Activated naive CD8-positive, alpha-beta T cell treated with anti-CD3 and anti-CD28 coated beads, Interleukin-2, amount 50 U/mL, for 24 hours (primary cell): ENCODE results near the gene KANK4.

Experiments used
- ATAC-seq: fragments of 150-1000 bp; cut with Tn5 transposase; one replicate; pipeline ENCODE4 v1.10.0; 2021
- DNase-seq: peaks from one replicate; pipeline ENCODE4 v3.0.0; 2021
- H3K27ac Mint-ChIP-seq: one replicate; pipeline ENCODE4 v1.8.0; 2021; ENCODE audit warnings: mild to moderate bottlenecking, mixed read lengths
- H3K27me3 Mint-ChIP-seq: one replicate; pipeline ENCODE4 v1.8.0; 2021; ENCODE audit warnings: mixed read lengths
- H3K36me3 Mint-ChIP-seq: one replicate; pipeline ENCODE4 v1.8.0; 2021; ENCODE audit warnings: low read depth, mixed read lengths
- H3K4me1 Mint-ChIP-seq: one replicate; pipeline ENCODE4 v1.8.0; 2021; ENCODE audit warnings: mixed read lengths
- H3K4me3 Mint-ChIP-seq: one replicate; pipeline ENCODE4 v1.8.0; 2021; ENCODE audit warnings: mild to moderate bottlenecking, moderate library complexity, mixed read lengths
- H3K9me3 Mint-ChIP-seq: one replicate; pipeline ENCODE4 v1.8.0; 2021; ENCODE audit warnings: mixed read lengths

Gene KANK4

DNA sequence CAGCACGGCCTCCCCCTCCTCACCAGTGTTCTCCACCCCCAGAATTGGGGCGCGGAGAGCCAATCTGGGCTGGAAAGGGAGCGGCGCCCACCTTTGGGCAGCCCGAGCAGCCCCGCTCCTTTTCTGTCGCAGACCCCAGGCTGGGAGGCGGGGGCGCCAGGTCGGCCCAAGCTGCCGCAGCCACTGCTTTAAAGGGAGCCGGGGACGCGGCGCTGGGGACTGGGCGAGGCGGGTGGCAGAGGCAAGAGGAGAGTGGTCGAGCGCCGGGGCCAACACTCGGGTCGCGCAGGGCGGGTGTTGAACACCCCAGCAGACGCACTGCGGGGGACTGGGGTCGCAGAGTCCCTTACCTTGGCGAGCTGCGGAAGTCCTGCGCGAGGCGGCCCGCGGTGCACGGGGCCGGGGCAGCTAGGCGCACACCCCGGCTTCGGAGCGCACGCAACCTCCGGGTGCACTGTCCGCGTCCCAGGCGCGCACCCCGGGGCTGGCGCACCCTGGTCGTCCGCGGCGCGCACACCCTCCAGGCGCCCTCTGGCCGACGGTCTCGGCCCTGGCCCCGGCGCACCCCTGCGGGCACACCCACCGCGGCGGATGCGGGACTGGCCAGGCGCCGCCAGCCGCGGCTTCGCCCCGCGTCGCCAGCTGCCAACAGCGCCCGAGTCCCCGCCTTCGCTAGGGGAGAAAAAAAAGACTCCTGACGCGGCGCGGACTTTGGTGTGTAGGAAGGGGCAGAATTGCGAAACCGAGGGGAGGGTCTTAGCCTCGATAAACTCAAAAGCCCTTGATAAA lies at the start of gene KANK4:
TSS of gene KANK4 (minus strand) at position 679 of the 789 bp plus-strand sequence. CDS start 37,870 bp downstream, outside the sequence.
- H3K27me3 Mint-ChIP-seq = peaks cover 27% of the 10 kb centered on the region
- no peaks in the 10 kb centered on the region for H3K9me3 Mint-ChIP-seq
- H3K4me3 Mint-ChIP-seq = no peak within 1 kb of the TSS
- no peak within 1 kb of the TSS for H3K27ac Mint-ChIP-seq
- no peaks in the 10 kb centered on the region for H3K4me1 Mint-ChIP-seq
- no peaks in the 10 kb centered on the region for H3K36me3 Mint-ChIP-seq
- ATAC-seq (peak; percentile 40), DNase-seq (no peak)

DNA sequence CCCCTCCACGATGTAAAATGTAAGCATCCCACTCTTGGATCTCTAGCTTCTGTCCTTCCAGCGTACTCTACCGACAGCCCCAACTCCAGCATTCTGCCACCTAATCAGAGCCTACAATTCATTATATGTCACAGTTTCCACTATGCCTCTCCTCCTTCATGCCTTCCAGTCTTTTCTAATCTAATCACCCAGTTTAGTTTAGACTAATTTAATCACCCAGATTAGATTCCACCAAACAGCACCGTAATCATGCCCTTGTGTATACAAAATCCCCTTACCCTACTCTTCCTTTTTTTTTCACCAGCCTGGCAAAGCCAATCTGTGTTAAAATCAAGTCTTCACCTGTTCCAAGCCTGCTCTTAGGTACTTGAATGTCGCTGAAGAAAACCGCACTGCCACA lies 49.8 kb upstream of the KANK4 start:
- no peak for ATAC-seq
- H3K4me1 Mint-ChIP-seq = no peaks in the 10 kb centered on the region
- no peaks in the 10 kb centered on the region for H3K36me3 Mint-ChIP-seq
- H3K27ac Mint-ChIP-seq = no peak overlapping the region
- no peak for DNase-seq
- H3K27me3 Mint-ChIP-seq = peaks cover 7% of the 10 kb centered on the region
- H3K9me3 Mint-ChIP-seq = no peaks in the 10 kb centered on the region
- no peak overlapping the region for H3K4me3 Mint-ChIP-seq

DNA sequence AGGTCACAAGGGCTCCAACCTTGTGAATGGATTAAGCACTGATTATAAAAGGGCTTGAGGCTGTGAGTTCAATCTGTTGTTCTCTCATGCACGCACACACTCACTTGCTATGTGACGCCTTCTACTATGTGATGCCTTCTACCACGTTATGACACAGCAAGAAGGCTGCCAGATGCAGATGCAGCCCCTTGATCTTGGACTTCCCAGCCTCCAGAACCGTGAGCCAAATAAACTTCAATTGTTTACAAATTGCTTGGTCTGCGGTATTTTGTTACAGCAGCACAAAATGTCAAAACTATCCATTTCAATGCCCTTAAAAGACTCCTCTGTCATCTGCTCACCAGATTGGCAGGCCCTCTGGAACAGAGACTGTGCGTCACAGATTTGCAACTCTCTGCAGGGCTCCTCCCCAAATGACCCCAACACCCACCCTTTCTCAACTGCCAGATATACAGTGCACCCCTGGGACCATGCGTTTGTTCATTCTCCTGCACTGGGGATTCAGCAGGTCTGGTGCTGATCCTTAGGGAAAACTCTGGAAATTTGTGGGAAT lies 47.8 kb upstream of the KANK4 start:
- Mint-ChIP-seq H3K27ac (no peak overlapping the region), H3K36me3 (no peaks in the 10 kb centered on the region), H3K4me1 (no peaks in the 10 kb centered on the region), H3K27me3 (peaks cover 7% of the 10 kb centered on the region), H3K4me3 (no peak overlapping the region), H3K9me3 (no peaks in the 10 kb centered on the region)
- no peak for ATAC-seq
- no peak for DNase-seq

DNA sequence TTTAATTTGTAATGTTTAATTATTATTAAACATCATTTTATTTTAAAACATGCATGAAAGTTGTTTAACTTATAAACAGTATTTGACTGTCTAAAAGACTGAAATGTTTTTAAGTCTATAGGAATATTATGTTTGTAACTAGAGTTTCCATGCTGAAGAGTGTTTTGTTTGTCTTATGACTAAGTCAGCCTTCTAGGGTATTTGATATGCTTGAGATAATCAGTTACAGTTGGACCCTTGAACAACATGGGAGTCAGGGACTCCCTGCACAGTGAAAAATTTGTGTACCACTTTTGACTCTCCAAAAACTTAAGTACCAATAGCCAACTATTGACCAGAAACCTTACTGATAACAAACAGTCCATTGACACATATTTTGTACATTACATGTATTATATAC lies 45.5 kb upstream of the KANK4 start:
- H3K27me3 Mint-ChIP-seq = peaks cover 7% of the 10 kb centered on the region
- no peak overlapping the region for H3K4me3 Mint-ChIP-seq
- no peak overlapping the region for H3K27ac Mint-ChIP-seq
- no peak for ATAC-seq
- no peak for DNase-seq
- no peaks in the 10 kb centered on the region for H3K4me1 Mint-ChIP-seq
- H3K36me3 Mint-ChIP-seq = no peaks in the 10 kb centered on the region
- H3K9me3 Mint-ChIP-seq = no peaks in the 10 kb centered on the region

DNA sequence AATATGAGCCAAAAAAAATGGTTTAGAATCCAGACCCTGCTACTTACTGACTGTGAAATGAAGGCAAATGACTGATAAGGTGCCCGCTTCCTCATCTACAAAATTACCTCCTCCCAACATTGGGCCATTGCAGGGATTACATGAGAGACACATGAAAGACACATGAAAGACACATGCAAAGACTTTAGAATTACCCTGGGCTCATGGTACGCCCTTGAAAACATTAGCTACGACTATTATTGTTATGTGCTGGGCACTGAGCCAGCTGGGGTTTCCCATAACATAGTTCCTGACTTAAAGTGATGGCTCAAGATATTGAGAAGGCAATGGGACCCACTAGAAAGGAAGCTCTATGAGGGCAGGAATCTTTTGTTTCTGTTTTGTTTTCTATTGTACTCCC lies 43.7 kb upstream of the KANK4 start:
- Mint-ChIP-seq H3K27ac (no peak overlapping the region), H3K36me3 (no peaks in the 10 kb centered on the region), H3K27me3 (no peaks in the 10 kb centered on the region), H3K4me3 (no peak overlapping the region), H3K9me3 (no peaks in the 10 kb centered on the region), H3K4me1 (no peaks in the 10 kb centered on the region)
- DNase-seq = no peak
- no peak for ATAC-seq

DNA sequence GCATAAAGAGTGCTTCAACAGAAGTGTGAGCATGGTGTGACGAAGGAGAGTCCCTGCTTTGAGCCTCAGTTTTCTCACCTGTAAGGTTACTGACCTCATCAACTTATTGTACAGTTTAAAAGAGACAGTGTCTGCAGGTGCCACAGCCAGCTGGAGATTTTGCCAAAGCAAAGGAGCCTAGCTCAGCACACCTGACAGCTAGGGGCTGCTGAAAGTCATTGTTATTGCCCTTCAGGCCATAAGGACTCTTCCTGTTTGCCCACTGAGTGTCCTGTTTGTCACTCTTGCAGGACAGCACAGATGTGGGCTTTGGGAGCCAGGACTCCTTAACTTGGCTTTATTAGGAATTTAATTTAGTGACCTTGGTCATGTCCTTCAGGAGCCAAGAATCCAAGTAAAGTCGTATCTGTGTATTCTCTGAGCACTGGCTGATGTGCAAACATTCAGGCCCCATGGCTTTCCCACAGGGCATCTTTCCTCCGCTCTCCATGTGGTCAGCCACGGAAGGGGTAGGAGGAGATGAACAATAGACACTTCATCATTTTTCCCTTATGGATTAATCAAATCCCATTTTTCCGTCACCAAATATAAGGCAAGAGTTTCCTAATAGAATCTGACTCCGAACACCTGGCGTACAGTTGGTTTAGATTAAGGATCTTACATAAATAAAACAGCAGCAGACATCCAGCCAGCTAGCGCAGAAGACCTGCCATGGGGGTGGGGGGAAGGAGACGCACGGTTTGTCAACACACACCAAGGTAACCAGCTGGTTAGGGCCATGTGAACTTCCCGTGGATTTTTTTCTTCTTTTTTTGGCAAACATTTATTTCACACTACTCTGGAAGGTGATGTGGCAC lies 43.1 kb upstream of the KANK4 start:
- H3K36me3 Mint-ChIP-seq = no peaks in the 10 kb centered on the region
- no peaks in the 10 kb centered on the region for H3K9me3 Mint-ChIP-seq
- no peaks in the 10 kb centered on the region for H3K27me3 Mint-ChIP-seq

DNA sequence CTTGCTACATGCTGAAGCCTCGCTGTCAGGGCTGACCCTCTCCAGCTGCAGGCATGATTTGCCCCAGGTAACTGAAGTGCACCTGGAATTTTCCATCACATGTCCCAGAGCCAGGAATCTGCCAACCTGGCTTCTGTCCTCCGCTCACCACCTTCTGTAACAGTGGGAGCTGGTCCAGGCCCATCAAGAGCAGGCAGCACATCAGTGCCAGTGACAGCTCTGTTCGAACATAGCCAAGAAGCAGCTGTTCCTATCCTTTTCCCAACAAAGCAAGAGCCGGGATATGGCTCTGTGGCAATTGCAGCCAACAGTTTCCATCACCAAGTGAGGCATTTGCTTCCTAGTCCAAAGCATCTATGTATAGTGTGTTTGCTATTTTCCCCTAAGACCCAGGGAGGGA lies 42.2 kb upstream of the KANK4 start:
- no peaks in the 10 kb centered on the region for H3K4me1 Mint-ChIP-seq
- no peaks in the 10 kb centered on the region for H3K27me3 Mint-ChIP-seq
- H3K27ac Mint-ChIP-seq = no peak overlapping the region
- H3K36me3 Mint-ChIP-seq = no peaks in the 10 kb centered on the region
- DNase-seq (no peak), ATAC-seq (no peak)
- no peaks in the 10 kb centered on the region for H3K9me3 Mint-ChIP-seq
- no peak overlapping the region for H3K4me3 Mint-ChIP-seq

More for the DNA sequence above, 43.1 kb upstream of the KANK4 start:
- Mint-ChIP-seq H3K4me3 (no peak overlapping the region), H3K27ac (no peak overlapping the region), H3K4me1 (no peaks in the 10 kb centered on the region)
- ATAC-seq = no peak
- DNase-seq = no peak

DNA sequence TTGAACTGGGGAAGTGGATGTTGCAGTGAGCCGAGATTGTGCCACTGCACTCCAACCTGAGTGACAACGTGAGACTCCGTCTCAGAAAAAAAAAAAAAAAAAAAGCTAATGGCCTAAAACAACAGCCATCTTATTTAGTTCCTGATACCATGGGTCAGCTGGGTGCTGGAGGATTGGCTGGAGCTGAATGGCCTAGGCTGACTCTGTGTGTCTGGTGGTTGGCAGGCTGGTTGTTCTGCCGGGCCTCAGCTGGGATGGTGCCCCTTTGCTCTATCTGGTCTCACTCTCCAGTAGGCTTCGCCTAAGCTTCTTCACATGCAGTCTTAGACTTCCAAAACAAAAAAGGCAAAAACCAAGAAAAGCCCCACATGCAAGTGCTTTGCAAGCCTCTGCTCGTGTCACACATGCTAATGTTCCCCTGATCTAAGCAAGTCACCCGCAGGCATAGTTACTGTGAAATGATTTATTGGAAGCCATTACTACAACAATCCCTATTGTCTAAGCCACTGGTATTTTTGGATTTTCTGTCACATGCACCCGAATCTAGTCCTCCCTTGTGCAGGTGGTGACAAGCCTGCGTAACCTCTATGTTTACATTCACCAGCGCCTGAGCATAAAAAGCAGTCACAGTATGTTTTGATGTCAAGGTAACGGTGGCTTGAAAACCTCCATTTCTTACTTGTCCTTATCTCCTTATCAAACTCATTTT lies 39.6 kb upstream of the KANK4 start:
- DNase-seq = no peak
- no peak for ATAC-seq
- no peaks in the 10 kb centered on the region for H3K36me3 Mint-ChIP-seq
- H3K9me3 Mint-ChIP-seq = no peaks in the 10 kb centered on the region
- H3K27ac Mint-ChIP-seq = no peak overlapping the region
- no peaks in the 10 kb centered on the region for H3K27me3 Mint-ChIP-seq
- no peak overlapping the region for H3K4me3 Mint-ChIP-seq
- no peaks in the 10 kb centered on the region for H3K4me1 Mint-ChIP-seq

DNA sequence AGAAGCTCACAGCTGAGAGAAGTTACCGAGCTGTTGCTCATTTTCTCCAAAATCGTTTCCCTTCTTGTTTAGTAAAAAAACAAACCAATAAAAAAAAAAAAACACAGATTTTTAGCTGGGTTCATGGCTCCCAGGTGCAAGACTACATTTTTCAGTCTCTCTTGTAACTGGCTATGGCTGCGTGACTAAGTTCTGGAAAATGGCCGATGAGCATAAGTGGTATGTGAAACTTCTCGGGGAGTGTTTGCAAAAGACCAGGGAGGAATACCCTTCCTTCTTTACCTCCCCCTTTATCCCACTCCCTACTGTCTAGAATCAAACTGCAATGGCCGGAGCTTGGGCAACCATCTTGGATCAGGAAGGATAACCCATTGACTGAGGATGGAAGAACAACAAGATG lies 38.7 kb upstream of the KANK4 start:
- H3K9me3 Mint-ChIP-seq = no peaks in the 10 kb centered on the region
- no peak overlapping the region for H3K27ac Mint-ChIP-seq
- H3K4me1 Mint-ChIP-seq = no peaks in the 10 kb centered on the region
- DNase-seq (no peak), ATAC-seq (no peak)
- no peaks in the 10 kb centered on the region for H3K36me3 Mint-ChIP-seq
- no peak overlapping the region for H3K4me3 Mint-ChIP-seq
- no peaks in the 10 kb centered on the region for H3K27me3 Mint-ChIP-seq

DNA sequence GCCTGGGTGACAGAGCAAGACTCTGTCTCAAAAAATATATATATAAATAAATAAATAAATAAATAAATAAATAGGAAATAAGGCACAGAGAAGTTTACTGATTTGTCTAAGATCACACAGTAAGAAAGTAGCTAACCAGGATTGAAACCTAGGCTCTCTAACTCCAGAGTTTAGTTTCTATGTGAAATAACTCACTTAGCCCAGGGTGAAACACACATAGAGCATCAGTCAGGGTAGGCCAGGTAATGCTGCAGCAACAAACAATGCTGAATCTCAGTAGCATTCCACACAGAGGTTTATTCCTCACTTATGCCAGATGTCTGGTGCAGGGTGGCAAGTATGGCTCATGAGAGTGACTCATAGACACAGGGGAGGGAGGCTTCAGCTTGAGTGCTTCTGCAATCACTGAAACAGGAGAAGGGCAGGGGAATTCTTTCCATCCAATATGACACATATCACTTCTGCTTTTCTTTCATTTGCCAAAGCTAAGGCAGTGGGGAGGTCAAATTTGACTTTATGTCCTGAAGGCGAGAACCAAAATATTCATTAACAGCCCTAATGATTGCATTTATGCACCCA lies 37.1 kb upstream of the KANK4 start:
- Mint-ChIP-seq H3K27me3 (no peaks in the 10 kb centered on the region), H3K27ac (no peak overlapping the region), H3K4me3 (no peak overlapping the region), H3K4me1 (no peaks in the 10 kb centered on the region), H3K9me3 (no peaks in the 10 kb centered on the region), H3K36me3 (no peaks in the 10 kb centered on the region)
- peak; percentile 89 for ATAC-seq
- peak; percentile 5 for DNase-seq

DNA sequence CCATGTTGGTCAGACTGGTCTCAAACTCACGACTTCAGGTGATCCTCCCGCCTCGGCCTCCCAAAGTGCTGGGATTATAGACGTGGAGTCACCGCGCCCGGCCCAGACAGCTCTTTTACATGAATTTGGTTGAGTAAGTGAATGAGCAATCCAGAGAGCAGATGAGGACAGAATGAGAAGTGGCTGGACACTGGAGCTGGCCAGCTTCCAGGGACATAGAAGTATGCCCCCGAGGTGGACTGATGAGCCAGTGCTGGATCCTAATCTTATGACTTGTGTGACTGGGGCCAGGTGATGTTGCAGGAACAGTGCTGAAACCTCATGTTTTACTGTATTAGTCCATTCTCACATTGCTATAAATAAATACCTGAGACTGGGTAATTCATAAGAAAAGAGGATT lies 35.9 kb upstream of the KANK4 start:
- H3K36me3 Mint-ChIP-seq = no peaks in the 10 kb centered on the region
- no peaks in the 10 kb centered on the region for H3K27me3 Mint-ChIP-seq
- DNase-seq (no peak), ATAC-seq (no peak)
- no peaks in the 10 kb centered on the region for H3K9me3 Mint-ChIP-seq
- H3K4me3 Mint-ChIP-seq = no peak overlapping the region
- H3K4me1 Mint-ChIP-seq = no peaks in the 10 kb centered on the region
- no peak overlapping the region for H3K27ac Mint-ChIP-seq

DNA sequence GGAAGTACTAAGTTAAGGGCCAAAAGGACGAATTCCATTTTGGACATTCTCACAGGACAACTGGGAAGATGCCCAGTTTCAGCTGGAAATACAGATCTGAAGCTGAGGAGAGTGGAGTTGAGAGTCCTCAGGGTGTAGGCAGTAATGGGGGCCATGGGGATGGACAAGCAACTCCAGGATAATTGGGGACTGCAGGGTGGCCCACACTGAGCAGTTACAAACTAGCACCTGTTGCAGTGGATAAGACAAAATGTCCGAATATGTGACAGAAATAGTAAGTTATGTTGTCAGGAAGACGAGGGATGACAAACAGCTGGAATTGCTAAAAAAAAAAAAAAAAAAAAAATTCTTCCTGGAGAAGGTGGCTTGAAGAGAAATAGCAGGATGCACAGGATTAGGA lies 34.6 kb upstream of the KANK4 start:
- ATAC-seq (no peak), DNase-seq (no peak)
- no peak overlapping the region for H3K4me3 Mint-ChIP-seq
- H3K36me3 Mint-ChIP-seq = no peaks in the 10 kb centered on the region
- no peak overlapping the region for H3K27ac Mint-ChIP-seq
- H3K27me3 Mint-ChIP-seq = no peaks in the 10 kb centered on the region
- no peaks in the 10 kb centered on the region for H3K9me3 Mint-ChIP-seq
- H3K4me1 Mint-ChIP-seq = no peaks in the 10 kb centered on the region

DNA sequence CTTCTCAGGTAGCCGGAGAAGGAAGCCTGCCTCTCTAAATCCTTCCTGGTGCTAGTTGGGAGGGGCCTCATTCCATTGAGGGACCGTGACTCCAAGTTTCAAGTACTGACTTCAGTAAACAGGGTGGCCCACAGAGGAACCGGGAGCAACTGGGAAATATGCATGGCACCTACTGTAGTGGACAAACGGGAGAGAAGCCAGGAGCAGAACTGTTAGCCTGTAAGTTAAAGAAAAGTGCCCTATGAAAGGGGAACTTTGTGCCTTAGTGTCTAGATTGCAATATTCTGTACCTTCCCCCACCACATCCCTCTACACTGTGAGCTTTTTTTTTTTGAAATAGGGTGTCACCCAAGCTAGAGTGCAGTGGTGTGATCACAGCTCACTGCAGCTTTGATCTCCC lies 33.2 kb upstream of the KANK4 start:
- no peak for DNase-seq
- Mint-ChIP-seq H3K9me3 (no peaks in the 10 kb centered on the region), H3K36me3 (no peaks in the 10 kb centered on the region)

DNA sequence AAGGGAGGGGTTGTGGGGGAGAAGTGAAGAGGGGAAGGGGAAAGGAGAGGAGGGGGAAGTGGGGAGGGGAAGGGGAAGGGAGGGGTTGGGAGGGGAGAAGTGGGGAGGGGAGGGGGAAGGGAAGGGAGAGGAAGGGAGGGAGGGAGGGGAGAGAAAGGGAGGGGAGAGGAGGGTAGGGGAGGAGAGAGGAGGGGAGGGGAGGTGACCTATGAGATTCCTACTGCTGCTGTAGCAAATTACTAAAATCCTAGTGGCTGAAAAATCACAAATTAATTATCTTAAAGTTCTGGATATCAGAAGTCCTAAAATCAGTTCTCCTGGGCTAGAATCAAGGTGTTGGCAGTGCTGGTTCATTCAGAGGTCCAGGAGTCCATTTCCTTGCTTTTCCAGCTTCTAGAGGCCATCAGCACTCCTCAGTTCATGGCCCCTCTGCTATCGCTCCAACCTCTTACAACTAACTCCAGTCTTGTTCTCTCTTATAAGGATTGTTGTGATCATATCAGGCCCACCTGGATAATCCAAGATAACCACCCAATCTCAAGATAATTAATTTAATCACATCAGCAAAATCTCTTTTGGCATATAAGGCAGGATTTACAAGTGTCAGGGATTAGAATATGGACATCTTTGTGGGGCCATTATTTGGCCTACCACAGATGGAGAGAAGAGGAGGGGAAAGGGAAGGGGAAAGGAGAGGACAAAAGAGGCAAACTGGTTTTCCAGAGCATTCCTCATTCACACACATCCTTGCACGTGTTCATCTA lies 30.4 kb upstream of the KANK4 start:
- ATAC-seq = no peak
- DNase-seq = no peak
- Mint-ChIP-seq H3K27ac (no peak overlapping the region), H3K27me3 (no peaks in the 10 kb centered on the region), H3K4me3 (no peak overlapping the region), H3K4me1 (no peaks in the 10 kb centered on the region), H3K9me3 (no peaks in the 10 kb centered on the region), H3K36me3 (no peaks in the 10 kb centered on the region)

More for the DNA sequence above, 33.2 kb upstream of the KANK4 start:
- Mint-ChIP-seq H3K4me3 (no peak overlapping the region), H3K27me3 (no peaks in the 10 kb centered on the region), H3K27ac (no peak overlapping the region), H3K4me1 (no peaks in the 10 kb centered on the region)
- ATAC-seq = no peak
